ENCODE results near the gene PLEKHN1.

PLEKHN1 gene

GRCh38 chr1:958823-959730 lies 7.2 kb upstream of the PLEKHN1 start, which contains the start of gene NOC2L:
Gene NOC2L, minus strand, starts transcription at chr1:959256. Its CDS starts 16 bp downstream, at chr1:959240.
- no peak for TF ChIP-seq CTCF (IDR thresholded peaks at IDR 0.05)

- no peak for TF ChIP-seq CTCF (IDR thresholded peaks at IDR 0.05)
These were observed 6.4 kb upstream of the PLEKHN1 start for GRCh38 chr1:959731-960362.

GRCh38 chr1:960363-961131 lies 5.7 kb upstream of the PLEKHN1 start, which contains the start of gene KLHL17:
Gene KLHL17, plus strand, starts transcription at chr1:960584. Its CDS starts 110 bp downstream, at chr1:960694.
- no peak for TF ChIP-seq CTCF (IDR thresholded peaks at IDR 0.05)

GRCh38 chr1:961132-961669 lies 5.1 kb upstream of the PLEKHN1 start:
- no peak for TF ChIP-seq CTCF (IDR thresholded peaks at IDR 0.05)

- no peak for TF ChIP-seq CTCF (IDR thresholded peaks at IDR 0.05)
These were observed 3.6 kb upstream of the PLEKHN1 start for GRCh38 chr1:962381-963300.

- no peak for TF ChIP-seq CTCF (IDR thresholded peaks at IDR 0.05)
These were observed 3.0 kb upstream of the PLEKHN1 start for GRCh38 chr1:963301-963651.

Measured in LNCAP (cell line).